H9 (cell line): ENCODE data around the gene ALDH1A1. TPM values are rescaled to one million over a fixed set of nuclear protein-coding genes. Genes with fewer than 3 reads are reported as not detected.

Source experiments
- DNase-seq: peaks from one replicate; pipeline ENCODE4 v3.0.0-alpha.2; 2017
- H2AFZ ChIP-seq: one replicate; pipeline ENCODE4 v1.6.1; 2013; ENCODE audit warnings: mild to moderate bottlenecking, low read length, control low read depth, moderate library complexity
- H2AK5ac ChIP-seq: 2 replicates; pipeline ENCODE4 v1.6.1; 2013; ENCODE audit warnings: low read length, control low read depth, mixed read lengths; ENCODE audit not compliant: insufficient read length
- H2BK120ac ChIP-seq: one replicate; pipeline ENCODE4 v1.6.1; 2013; ENCODE audit warnings: low read depth, mild to moderate bottlenecking, low read length, control low read depth, inconsistent platforms; ENCODE audit not compliant: poor library complexity, severe bottlenecking
- H2BK12ac ChIP-seq: 2 replicates; pipeline ENCODE4 v1.6.1; 2013; ENCODE audit warnings: low read length, control low read depth, mixed read lengths, low read depth; ENCODE audit not compliant: insufficient read length
- H2BK15ac ChIP-seq: 2 replicates; pipeline ENCODE4 v1.6.1; 2013; ENCODE audit warnings: low read depth, low read length, control low read depth
- H2BK20ac ChIP-seq: one replicate; pipeline ENCODE4 v1.6.1; 2013; ENCODE audit warnings: low read depth, mild to moderate bottlenecking, low read length, control low read depth, inconsistent platforms; ENCODE audit not compliant: poor library complexity, severe bottlenecking
- H2BK5ac ChIP-seq: 2 replicates; pipeline ENCODE4 v1.6.1; 2013; ENCODE audit warnings: low read length, control low read depth, mixed read lengths; ENCODE audit not compliant: insufficient read length
- H3K14ac ChIP-seq: 2 replicates; pipeline ENCODE4 v1.6.1; 2013; ENCODE audit warnings: low read length, control low read depth; ENCODE audit not compliant: insufficient read depth
- H3K18ac ChIP-seq: 2 replicates; pipeline ENCODE4 v1.6.1; 2013; ENCODE audit warnings: low read depth, mild to moderate bottlenecking, mixed read lengths, low read length, control low read depth; ENCODE audit not compliant: insufficient read length
- H3K23ac ChIP-seq: 2 replicates; pipeline ENCODE4 v1.6.1; 2013; ENCODE audit warnings: low read length, control low read depth, mixed read lengths, low read depth; ENCODE audit not compliant: insufficient read length
- H3K23me2 ChIP-seq: 2 replicates; pipeline ENCODE4 v1.6.1; 2013; ENCODE audit warnings: low read depth, mild to moderate bottlenecking, mixed read lengths, low read length, control low read depth; ENCODE audit not compliant: insufficient read length, poor library complexity, severe bottlenecking
- H3K27ac ChIP-seq: 2 replicates; pipeline ENCODE4 v1.5.1; 2013; ENCODE audit warnings: low read length, control low read depth, mixed read lengths, low read depth; ENCODE audit not compliant: insufficient read length
- H3K27me3 ChIP-seq: 2 replicates; pipeline ENCODE4 v1.6.1; 2013; ENCODE audit warnings: low read length, control low read depth, inconsistent platforms; ENCODE audit not compliant: insufficient read depth
- H3K4ac ChIP-seq: 2 replicates; pipeline ENCODE4 v1.6.1; 2013; ENCODE audit warnings: low read depth, mild to moderate bottlenecking, control low read depth, inconsistent platforms, low read length, moderate library complexity
- H3K4me1 ChIP-seq: 2 replicates; pipeline ENCODE4 v1.6.1; 2013; ENCODE audit warnings: low read length, control low read depth, inconsistent platforms; ENCODE audit not compliant: insufficient read depth
- H3K4me2 ChIP-seq: 2 replicates; pipeline ENCODE4 v1.6.1; 2013; ENCODE audit warnings: low read length, control low read depth, mixed read lengths; ENCODE audit not compliant: insufficient read length, insufficient read depth
- H3K56ac ChIP-seq: 2 replicates; pipeline ENCODE4 v1.6.1; 2013; ENCODE audit warnings: low read depth, mild to moderate bottlenecking, mixed read lengths, low read length, control low read depth; ENCODE audit not compliant: insufficient read length
- H3K79me1 ChIP-seq: 2 replicates; pipeline ENCODE4 v1.6.1; 2013; ENCODE audit warnings: low read depth, mild to moderate bottlenecking, moderate library complexity, low read length, control low read depth, inconsistent platforms; ENCODE audit not compliant: insufficient read depth, poor library complexity, severe bottlenecking
- H3K79me2 ChIP-seq: 2 replicates; pipeline ENCODE4 v1.6.1; 2013; ENCODE audit warnings: low read length, control low read depth, inconsistent platforms; ENCODE audit not compliant: insufficient read depth
- H3K9ac ChIP-seq: 2 replicates; pipeline ENCODE4 v1.6.1; 2013; ENCODE audit warnings: low read length, control low read depth, mixed read lengths; ENCODE audit not compliant: insufficient read length; ENCODE audit errors: extremely low read depth
- H3K9me3 ChIP-seq: one replicate; pipeline ENCODE4 v1.6.1; 2013; ENCODE audit warnings: low read depth, low read length, inconsistent platforms; ENCODE audit not compliant: control insufficient read depth
- H3T11ph ChIP-seq: one replicate; pipeline ENCODE4 v1.6.1; 2013; ENCODE audit warnings: mild to moderate bottlenecking, low read length, control low read depth, inconsistent platforms
- H4K20me1 ChIP-seq: one replicate; pipeline ENCODE4 v1.6.1; 2013; ENCODE audit not compliant: control insufficient read depth, insufficient read length, insufficient read depth
- H4K5ac ChIP-seq: 2 replicates; pipeline ENCODE4 v1.6.1; 2013; ENCODE audit warnings: low read depth, mild to moderate bottlenecking, mixed read lengths, low read length, control low read depth; ENCODE audit not compliant: insufficient read length
- H4K8ac ChIP-seq: replicated peaks from 2 replicates; pipeline ENCODE4 v1.6.1; 2013; ENCODE audit warnings: low read length, control low read depth, mixed read lengths, low read depth; ENCODE audit not compliant: insufficient read length
- H4K91ac ChIP-seq: 2 replicates; pipeline ENCODE4 v1.6.1; 2013; ENCODE audit warnings: low read depth, mild to moderate bottlenecking, moderate library complexity, mixed read lengths, low read length, control low read depth; ENCODE audit not compliant: insufficient read length
- H3K27ac Mint-ChIP-seq, 3 experiments: 2 replicates in 2 of 3; 3 replicates in 1 of 3; pipeline ENCODE4 v1.8.0; 2020 to 2021; ENCODE audit warnings: mixed read lengths in 3 of 3, mild to moderate bottlenecking in 1 of 3, moderate library complexity in 1 of 3
- H3K27me3 Mint-ChIP-seq: 2 replicates; pipeline ENCODE4 v1.8.0; 2021; ENCODE audit warnings: low read depth, mild to moderate bottlenecking, moderate library complexity, mixed read lengths
- H3K36me3 Mint-ChIP-seq, 3 experiments: 2 replicates in 2 of 3; 3 replicates in 1 of 3; pipeline ENCODE4 v1.8.0; 2020 to 2021; ENCODE audit warnings: low read depth in 3 of 3, mixed read lengths in 3 of 3; ENCODE audit not compliant: insufficient read depth in 1 of 3
- H3K4me1 Mint-ChIP-seq, 2 experiments: 2 replicates each; pipeline ENCODE4 v1.8.0; 2020; ENCODE audit warnings: mixed read lengths in 2 of 2
- H3K4me3 Mint-ChIP-seq, 2 experiments: 2 replicates in 1 of 2; 3 replicates in 1 of 2; pipeline ENCODE4 v1.8.0; 2020 to 2021; ENCODE audit warnings: mild to moderate bottlenecking in 2 of 2, mixed read lengths in 2 of 2, moderate library complexity in 1 of 2
- H3K9me3 Mint-ChIP-seq, 2 experiments: 2 replicates in 1 of 2; 3 replicates in 1 of 2; pipeline ENCODE4 v1.8.0; 2020; ENCODE audit warnings: mild to moderate bottlenecking in 2 of 2, mixed read lengths in 2 of 2, moderate library complexity in 1 of 2
- WGBS: extraction: QIAGEN DNeasy Blood & Tissue Kit; methylation state at CpG from one replicate; pipeline ENCODE4 v1.1.7; 2013; ENCODE audit warnings: missing lambda C conversion rate, low lambda C conversion rate, mixed read lengths; ENCODE audit not compliant: insufficient read length; ENCODE audit errors: extremely low coverage; 5-methylcytosine and 5-hydroxymethylcytosine counted together
- total RNA-seq: library from RNA; stranded (reverse); gene quantifications from 2 replicates; pipeline ENCODE4 v1.2.1, GENCODE V29; 2021
- TF ChIP-seq, protein P1 (sequence below): fragments of 200-600 bp; sonication (generic); conservative IDR thresholded peaks from 3 replicates; pipeline ENCODE4 v1.8.0; 2021; ENCODE audit warnings: antibody characterized with exemption, mild to moderate bottlenecking

ALDH1A1 gene
- total RNA-seq, 1 experiment from 2014 or later, result 1.1 TPM

DNA sequence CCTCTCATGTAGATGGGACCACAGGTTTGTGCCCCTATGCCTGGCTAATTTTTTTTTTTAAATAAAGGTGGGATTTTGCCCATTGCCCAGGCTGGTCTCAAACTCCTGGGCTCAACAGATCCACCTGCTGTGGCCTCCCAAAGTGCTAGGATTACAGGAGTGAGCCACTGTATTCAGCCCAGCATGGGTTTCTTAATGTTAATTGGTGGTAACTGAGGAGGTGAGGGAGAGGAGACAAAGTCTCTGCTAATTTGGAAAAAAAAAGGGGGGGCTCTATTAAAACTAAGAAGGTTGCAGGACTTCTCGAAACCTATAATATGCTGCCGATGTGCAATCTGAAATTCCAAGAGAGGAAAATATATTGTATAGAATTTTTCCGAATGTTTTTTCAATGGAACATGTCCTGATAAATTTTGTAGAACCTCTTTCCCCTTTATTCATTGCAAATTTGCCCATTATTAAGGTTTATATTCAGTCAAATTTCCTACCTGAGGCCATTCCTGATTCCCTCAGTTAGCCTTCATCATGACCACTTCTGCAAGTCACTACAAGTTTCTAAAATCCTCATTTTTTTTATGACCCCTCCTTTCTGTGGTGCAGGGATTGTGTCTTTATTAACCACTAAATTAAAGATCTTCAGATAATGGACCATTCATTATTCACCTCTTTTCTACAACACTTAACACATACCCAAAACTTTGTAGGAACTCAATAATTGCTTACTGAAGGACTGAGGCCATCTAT is 52.9 kb downstream of the ALDH1A1 start:
- H3K14ac ChIP-seq, result no peak overlapping the region
- H3K9me3 ChIP-seq, result no peaks in the 10 kb centered on the region
- TF ChIP-seq, protein P1, sequence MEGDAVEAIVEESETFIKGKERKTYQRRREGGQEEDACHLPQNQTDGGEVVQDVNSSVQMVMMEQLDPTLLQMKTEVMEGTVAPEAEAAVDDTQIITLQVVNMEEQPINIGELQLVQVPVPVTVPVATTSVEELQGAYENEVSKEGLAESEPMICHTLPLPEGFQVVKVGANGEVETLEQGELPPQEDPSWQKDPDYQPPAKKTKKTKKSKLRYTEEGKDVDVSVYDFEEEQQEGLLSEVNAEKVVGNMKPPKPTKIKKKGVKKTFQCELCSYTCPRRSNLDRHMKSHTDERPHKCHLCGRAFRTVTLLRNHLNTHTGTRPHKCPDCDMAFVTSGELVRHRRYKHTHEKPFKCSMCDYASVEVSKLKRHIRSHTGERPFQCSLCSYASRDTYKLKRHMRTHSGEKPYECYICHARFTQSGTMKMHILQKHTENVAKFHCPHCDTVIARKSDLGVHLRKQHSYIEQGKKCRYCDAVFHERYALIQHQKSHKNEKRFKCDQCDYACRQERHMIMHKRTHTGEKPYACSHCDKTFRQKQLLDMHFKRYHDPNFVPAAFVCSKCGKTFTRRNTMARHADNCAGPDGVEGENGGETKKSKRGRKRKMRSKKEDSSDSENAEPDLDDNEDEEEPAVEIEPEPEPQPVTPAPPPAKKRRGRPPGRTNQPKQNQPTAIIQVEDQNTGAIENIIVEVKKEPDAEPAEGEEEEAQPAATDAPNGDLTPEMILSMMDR, result no peak
- H3K9ac ChIP-seq, result no peak overlapping the region
- H3K9me3 Mint-ChIP-seq, result no peaks in the 10 kb centered on the region
- H3K79me1 ChIP-seq, result no peaks in the 10 kb centered on the region
- H3K23ac ChIP-seq, result no peak overlapping the region
- WGBS, result no CpG with 5 or more reads among the region's 3 CpGs
- no peaks in the 10 kb centered on the region for H3K36me3 Mint-ChIP-seq
- H2AFZ ChIP-seq, result no peak overlapping the region
- no peak overlapping the region for H2BK5ac ChIP-seq
- H3K4me1 ChIP-seq, result no peaks in the 10 kb centered on the region
- no peak overlapping the region for H3K4me2 ChIP-seq
- no peak overlapping the region for H2BK12ac ChIP-seq
- no peaks in the 10 kb centered on the region for H4K20me1 ChIP-seq
- H3K4me3 Mint-ChIP-seq, result no peak overlapping the region
- H3K23me2 ChIP-seq, result no peaks in the 10 kb centered on the region
- H3K4ac ChIP-seq, result no peak overlapping the region
- H2BK15ac ChIP-seq, result no peak overlapping the region
- no peak overlapping the region for H3K18ac ChIP-seq
- no peak overlapping the region for H3K27ac Mint-ChIP-seq
- H3K56ac ChIP-seq, result no peak overlapping the region
- no peak overlapping the region for H3K27ac ChIP-seq
- no peak overlapping the region for H2BK120ac ChIP-seq
- H3K27me3 Mint-ChIP-seq, result no peaks in the 10 kb centered on the region
- peaks cover 9 to 10% of the 10 kb centered on the region in 2 experiments for H3K4me1 Mint-ChIP-seq
- no peak overlapping the region for H2AK5ac ChIP-seq
- H3T11ph ChIP-seq, result no peak overlapping the region
- DNase-seq, result no peak
- no peak overlapping the region for H4K5ac ChIP-seq
- H3K79me2 ChIP-seq, result no peaks in the 10 kb centered on the region
- no peak overlapping the region for H4K8ac ChIP-seq
- H3K27me3 ChIP-seq, result no peaks in the 10 kb centered on the region
- no peak overlapping the region for H2BK20ac ChIP-seq
- H4K91ac ChIP-seq, result no peak overlapping the region
